H1 (cell line): ENCODE results near the gene SLC7A7. TPM values are rescaled to one million over a fixed set of nuclear protein-coding genes. Genes with fewer than 3 reads are reported as not detected.

ENCODE experiments used
- CTCF ChIA-PET: fragments of 300-600 bp; sonication (Branson Sonifier 250); formaldehyde crosslinking; loops from one replicate; lab custom pipeline; 2021; ENCODE audit not compliant: partially characterized antibody; lab: Charles Lee
- POLR2A ChIA-PET: fragments of 300-600 bp; sonication (Branson Sonifier 250); formaldehyde crosslinking; loops from one replicate; lab custom pipeline; 2021; ENCODE audit warnings: inconsistent platforms; ENCODE audit not compliant: partially characterized antibody; lab: Charles Lee
- DNase-seq, 2 experiments: peaks; one replicate each; pipeline versions ENCODE4 v3.0.0 to v3.0.0-alpha.2; 2010 to 2022; ENCODE audit warnings: low spot score in 2 of 2, low read depth in 1 of 2, mixed read lengths in 1 of 2
- FAIRE-seq: peaks from 2 replicates; lab custom pipeline; 2011; peaks lifted over from hg19 to GRCh38; lab: Jason Lieb, UNC
- H2AFZ ChIP-seq: 2 replicates; pipeline ENCODE4 v1.8.1; 2012; ENCODE audit warnings: low read length, inconsistent platforms
- H2AK5ac ChIP-seq: 2 replicates; pipeline ENCODE4 v1.6.1; 2013; ENCODE audit warnings: low read depth, low read length
- H2BK120ac ChIP-seq: replicated peaks from 2 replicates; pipeline ENCODE3; 2013; ENCODE audit warnings: low read depth, low read length, inconsistent platforms
- H2BK12ac ChIP-seq: 2 replicates; pipeline ENCODE4 v1.6.1; 2013; ENCODE audit warnings: low read depth, low read length
- H2BK15ac ChIP-seq: 2 replicates; pipeline ENCODE4 v1.6.1; 2013; ENCODE audit warnings: low read length
- H2BK20ac ChIP-seq: 2 replicates; pipeline ENCODE4 v1.6.1; 2013; ENCODE audit warnings: low read length
- H2BK5ac ChIP-seq: 2 replicates; pipeline ENCODE4 v1.6.1; 2013; ENCODE audit warnings: low read depth, low read length
- H3K14ac ChIP-seq: 2 replicates; pipeline ENCODE4 v1.6.1; 2013; ENCODE audit warnings: inconsistent platforms; ENCODE audit not compliant: insufficient read length
- H3K18ac ChIP-seq: 2 replicates; pipeline ENCODE4 v1.6.1; 2013; ENCODE audit warnings: low read length; ENCODE audit errors: extremely low read depth
- H3K23ac ChIP-seq: 2 replicates; pipeline ENCODE4 v1.6.1; 2013; ENCODE audit warnings: inconsistent platforms; ENCODE audit not compliant: insufficient read length
- H3K23me2 ChIP-seq: 2 replicates; pipeline ENCODE4 v1.6.1; 2013; ENCODE audit warnings: low read depth, low read length
- H3K27ac ChIP-seq: 2 replicates; pipeline ENCODE4 v1.6.1; 2011; ENCODE audit warnings: low read depth, low read length, inconsistent platforms
- H3K27me3 ChIP-seq, 4 experiments: replicated peaks in 1 of 4; 1 replicate in 1 of 4; 2 replicates in 3 of 4; pipeline versions ENCODE4 v1.6.1 to v1.8.1; 2011 to 2013; ENCODE audit warnings: low read length in 3 of 4, mild to moderate bottlenecking in 3 of 4, inconsistent platforms in 2 of 4, mixed read lengths in 2 of 4, moderate library complexity in 1 of 4; ENCODE audit not compliant: control insufficient read depth in 3 of 4, insufficient read depth in 3 of 4; ENCODE audit errors: extremely low read depth in 1 of 4
- H3K36me3 ChIP-seq, 4 experiments: 2 replicates each; pipeline versions ENCODE4 v1.6.1 to v1.8.1; 2011 to 2013; ENCODE audit warnings: mild to moderate bottlenecking in 4 of 4, low read length in 3 of 4, moderate library complexity in 2 of 4, control low read depth in 1 of 4, inconsistent platforms in 1 of 4; ENCODE audit not compliant: insufficient read depth in 4 of 4, control insufficient read depth in 2 of 4
- H3K4ac ChIP-seq: replicated peaks from 2 replicates; pipeline ENCODE3; 2013; ENCODE audit warnings: low read length, low read depth, mixed read lengths, inconsistent platforms; ENCODE audit not compliant: insufficient read length
- H3K4me1 ChIP-seq, 4 experiments: replicated peaks in 1 of 4; 1 replicate in 1 of 4; 2 replicates in 3 of 4; pipeline versions ENCODE4 v1.6.1 to v1.8.1; 2011 to 2013; ENCODE audit warnings: low read length in 3 of 4, inconsistent platforms in 2 of 4, mixed read lengths in 1 of 4; ENCODE audit not compliant: insufficient read depth in 4 of 4, control insufficient read depth in 3 of 4
- H3K4me2 ChIP-seq, 2 experiments: 2 replicates each; pipeline versions ENCODE4 v1.6.1 to v1.8.1; 2011 to 2013; ENCODE audit warnings: low read depth in 2 of 2, low read length in 2 of 2, control low read depth in 1 of 2, inconsistent platforms in 1 of 2, mild to moderate bottlenecking in 1 of 2; ENCODE audit not compliant: insufficient read depth in 1 of 2
- H3K4me3 ChIP-seq, 4 experiments: fragments of 200-600, 300-600 bp in 1 of 4; sonication (generic), shearing (Covaris generic), sonication (Bioruptor Twin) in 1 of 4; 2 replicates each; pipeline versions ENCODE4 v1.5.1 to v1.8.1; 2011 to 2016; ENCODE audit warnings: low read length in 4 of 4, low read depth in 3 of 4, control low read depth in 2 of 4, inconsistent platforms in 2 of 4, mild to moderate bottlenecking in 2 of 4, mixed read lengths in 1 of 4, moderate library complexity in 1 of 4; ENCODE audit not compliant: insufficient read depth in 2 of 4; ENCODE audit errors: extremely low read depth in 1 of 4
- H3K56ac ChIP-seq: replicated peaks from 2 replicates; pipeline ENCODE3; 2013; ENCODE audit warnings: low read depth, mild to moderate bottlenecking, mixed read lengths, low read length, inconsistent platforms; ENCODE audit not compliant: insufficient read length
- H3K79me1 ChIP-seq: 2 replicates; pipeline ENCODE4 v1.6.1; 2013; ENCODE audit warnings: low read depth, low read length, control low read depth
- H3K79me2 ChIP-seq, 2 experiments: 2 replicates each; pipeline versions ENCODE4 v1.6.1 to v1.8.1; 2012 to 2013; ENCODE audit warnings: low read length in 2 of 2, mild to moderate bottlenecking in 2 of 2, inconsistent platforms in 1 of 2; ENCODE audit not compliant: insufficient read depth in 2 of 2, control insufficient read depth in 1 of 2
- H3K9ac ChIP-seq, 4 experiments: replicated peaks in 1 of 4; 1 replicate in 1 of 4; 2 replicates in 3 of 4; pipeline versions ENCODE4 v1.6.1 to v1.8.1; 2011 to 2013; ENCODE audit warnings: low read depth in 3 of 4, low read length in 3 of 4, control low read depth in 2 of 4, mild to moderate bottlenecking in 2 of 4, moderate library complexity in 2 of 4, inconsistent platforms in 1 of 4; ENCODE audit errors: extremely low read depth in 1 of 4
- H3K9me3 ChIP-seq, 2 experiments: 2 replicates each; pipeline versions ENCODE4 v1.6.1 to v1.8.1; 2012 to 2013; ENCODE audit warnings: mild to moderate bottlenecking in 2 of 2, moderate library complexity in 2 of 2, control low read depth in 1 of 2, inconsistent platforms in 1 of 2, low read depth in 1 of 2, low read length in 1 of 2, mixed read lengths in 1 of 2; ENCODE audit not compliant: insufficient read depth in 2 of 2
- H4K20me1 ChIP-seq, 2 experiments: replicated peaks in 1 of 2; 2 replicates each; pipeline versions ENCODE3 to v1.8.1; 2011 to 2013; ENCODE audit warnings: inconsistent platforms in 2 of 2, low read length in 2 of 2, mild to moderate bottlenecking in 1 of 2; ENCODE audit not compliant: insufficient read depth in 2 of 2, control insufficient read depth in 1 of 2
- H4K5ac ChIP-seq: 2 replicates; pipeline ENCODE4 v1.6.1; 2013; ENCODE audit warnings: low read length, low read depth, mixed read lengths, inconsistent platforms; ENCODE audit not compliant: insufficient read length
- H4K8ac ChIP-seq: 2 replicates; pipeline ENCODE4 v1.8.0; 2013; ENCODE audit warnings: mild to moderate bottlenecking, moderate library complexity, low read length, inconsistent platforms; ENCODE audit not compliant: insufficient read depth; ENCODE audit errors: extremely low read depth
- H4K91ac ChIP-seq: replicated peaks from 2 replicates; pipeline ENCODE3; 2013; ENCODE audit warnings: low read length, mixed read lengths, inconsistent platforms; ENCODE audit not compliant: insufficient read length
- BCL11A ChIP-seq, 2 experiments: IDR thresholded peaks; one replicate each; pipeline ENCODE4 v1.6.1; 2011; ENCODE audit warnings: low read depth in 2 of 2, low read length in 2 of 2, mild to moderate bottlenecking in 2 of 2
- CREB1 ChIP-seq: IDR thresholded peaks from 2 replicates; pipeline ENCODE4 v1.6.1; 2012; ENCODE audit warnings: inconsistent platforms
- CTBP2 ChIP-seq: IDR thresholded peaks from 2 replicates; pipeline ENCODE4 v1.7.0; 2011; ENCODE audit warnings: borderline replicate concordance, mild to moderate bottlenecking, moderate library complexity, mixed read lengths, low read length; ENCODE audit not compliant: insufficient read depth, insufficient read length
- RBBP5 ChIP-seq: IDR thresholded peaks from 2 replicates; pipeline ENCODE4 v1.7.1; 2012; ENCODE audit warnings: low read depth, mild to moderate bottlenecking, inconsistent platforms, low read length, moderate library complexity, borderline replicate concordance
- SIN3A ChIP-seq, 2 experiments: IDR thresholded peaks in 1 of 2; conservative IDR thresholded peaks in 1 of 2; 2 replicates each; pipeline ENCODE4 v1.6.1; 2011 to 2012; ENCODE audit warnings: low read length in 2 of 2, improper control_type of control experiment in 1 of 2, low read depth in 1 of 2, mild to moderate bottlenecking in 1 of 2
- SIRT6 ChIP-seq: IDR thresholded peaks from one replicate; pipeline ENCODE4 v1.7.1; 2012; ENCODE audit warnings: low read length, inconsistent platforms
- SRF ChIP-seq: IDR thresholded peaks from 2 replicates; pipeline ENCODE4 v1.6.1; 2011; ENCODE audit warnings: mild to moderate bottlenecking, low read depth, low read length, moderate library complexity
- TEAD4 ChIP-seq: IDR thresholded peaks from 2 replicates; pipeline ENCODE4 v1.6.1; 2012; ENCODE audit warnings: low read depth, low read length, inconsistent platforms, mixed read lengths
- WGBS, 2 experiments: shearing (Covaris generic) in 1 of 2; methylation state at CpG; one replicate each; pipeline versions ENCODE4 v1.1.6 to v1.1.7; 2013 to 2015; ENCODE audit warnings: low lambda C conversion rate in 2 of 2, mixed read lengths in 2 of 2, inconsistent platforms in 1 of 2, low coverage in 1 of 2, missing lambda C conversion rate in 1 of 2; ENCODE audit not compliant: insufficient replicate concordance in 2 of 2, insufficient coverage in 1 of 2, insufficient read length in 1 of 2; ENCODE audit errors: extremely low coverage in 1 of 2, missing lambda C conversion rate in 1 of 2; 5-methylcytosine and 5-hydroxymethylcytosine counted together
- polyA plus RNA-seq, 7 experiments: library from polyadenylated mRNA; depleted of rRNA in 3 of 7; stranded (reverse) in 5 of 7; unstranded in 2 of 7; fragments of >200 nt in 5 of 7; fragments of 200-250 nt in 2 of 7; gene quantifications; 1 replicate in 5 of 7; 2 replicates in 1 of 7; 4 replicates in 1 of 7; pipeline versions ENCODE4 v1.2.1 to v1.2.3, GENCODE V29; 2011 to 2013; ENCODE audit warnings: missing spikeins in 2 of 7, mixed read lengths in 2 of 7
- total RNA-seq: library from RNA; stranded (reverse); fragmentation: NEBNext Ultra II Directional; extraction: Animal tissue kit (Norgen Biotek cat#: 25700); gene quantifications from 2 replicates; pipeline ENCODE4 v1.2.1, GENCODE V29; 2021
- TF ChIP-seq, protein P1 (sequence below): IDR thresholded peaks from 2 replicates; pipeline ENCODE4 v1.6.1; 2012; ENCODE audit warnings: inconsistent platforms
- TF ChIP-seq, protein P2 (sequence below), 3 experiments: IDR thresholded peaks; 1 replicate in 2 of 3; 2 replicates in 1 of 3; pipeline versions ENCODE4 v1.5.1 to v1.6.1; 2011; ENCODE audit warnings: low read length in 3 of 3, mild to moderate bottlenecking in 3 of 3, inconsistent platforms in 2 of 3, low read depth in 1 of 3, moderate library complexity in 1 of 3; ENCODE audit not compliant: insufficient read depth in 1 of 3; ENCODE audit errors: control extremely low read depth in 1 of 3

Gene SLC7A7
- total and polyA plus RNA-seq, 2 of the 8 experiments (the other 6 are each of a cell fraction or from before 2014, with no cell fraction given), result 5.8 to 14.9 TPM

DNA sequence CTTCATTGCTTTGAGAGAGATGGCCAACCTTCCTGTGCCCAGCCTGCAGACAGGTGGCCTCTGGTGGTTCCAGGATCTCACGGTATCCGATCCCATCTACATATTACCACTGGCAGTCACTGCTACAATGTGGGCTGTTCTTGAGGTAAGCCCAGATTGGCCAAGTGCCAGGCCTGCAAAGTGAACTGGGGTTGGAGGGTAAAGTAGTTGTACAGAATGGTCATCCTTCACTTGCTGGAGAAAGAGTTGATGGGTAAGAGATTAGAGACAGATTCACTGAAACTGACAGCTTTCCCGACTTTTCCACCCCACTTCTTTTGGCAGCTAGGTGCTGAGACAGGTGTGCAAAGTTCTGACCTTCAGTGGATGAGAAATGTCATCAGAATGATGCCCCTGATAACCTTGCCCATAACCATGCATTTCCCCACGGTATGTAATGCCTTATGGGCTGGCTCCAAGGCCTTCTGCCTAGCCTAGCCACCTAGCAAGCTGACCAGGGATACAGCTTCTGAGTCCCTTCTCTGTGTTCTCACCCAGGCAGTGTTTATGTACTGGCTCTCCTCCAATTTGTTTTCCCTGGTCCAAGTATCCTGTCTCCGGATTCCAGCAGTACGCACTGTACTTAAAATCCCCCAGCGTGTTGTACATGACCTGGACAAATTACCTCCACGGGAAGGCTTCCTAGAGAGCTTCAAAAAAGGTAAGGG, 44.6 kb downstream of the SLC7A7 start:
- H3K27me3 ChIP-seq, result no peaks in the 10 kb centered on the region
- H2BK120ac ChIP-seq, result no peak overlapping the region
- H3K56ac ChIP-seq, result no peak overlapping the region
- H4K20me1 ChIP-seq, result no peaks in the 10 kb centered on the region
- no peak overlapping the region for H2BK20ac ChIP-seq
- CTCF ChIA-PET, result interaction anchor here (0.6 kb wide), 1 partner anchor 42 kb away, joined by 6 read pairs; no protein-coding TSS in a partner anchor
- no peak overlapping the region for H3K14ac ChIP-seq
- no peaks in the 10 kb centered on the region for H3K23me2 ChIP-seq
- H4K5ac ChIP-seq, result no peak overlapping the region
- H3K9me3 ChIP-seq, result no peaks in the 10 kb centered on the region
- no peak overlapping the region for H2BK5ac ChIP-seq
- H3K4me1 ChIP-seq, result peaks cover 0 to 2% (median 0%) of the 10 kb centered on the region in 4 experiments; a peak in 2 of 7 replicates
- WGBS, 2 experiments, result 91% methylated on average over 8 of the region's 8 CpGs; no CpG with 5 or more reads in 1 of the 2 experiments
- no peak overlapping the region for H3K4me2 ChIP-seq
- H3K79me1 ChIP-seq, result peaks cover 3% of the 10 kb centered on the region
- FAIRE-seq, result no peak
- H3K9ac ChIP-seq, result no peak overlapping the region
- H2BK15ac ChIP-seq, result no peak overlapping the region
- no peak for DNase-seq
- H4K91ac ChIP-seq, result no peak overlapping the region
- H3K27ac ChIP-seq, result no peak overlapping the region
- peaks cover 3 to 20% of the 10 kb centered on the region in 2 experiments; a peak in 3 of 4 replicates for H3K79me2 ChIP-seq
- no peak overlapping the region for H3K4me3 ChIP-seq
- H2AK5ac ChIP-seq, result no peak overlapping the region
- H2AFZ ChIP-seq, result no peak overlapping the region
- no peak overlapping the region for H3K4ac ChIP-seq
- H4K8ac ChIP-seq, result no peak overlapping the region
- H3K18ac ChIP-seq, result no peak overlapping the region
- H3K36me3 ChIP-seq, result peaks cover 20 to 42% (median 33%) of the 10 kb centered on the region in 4 experiments
- H2BK12ac ChIP-seq, result no peak overlapping the region
- H3K23ac ChIP-seq, result no peak overlapping the region
- POLR2A ChIA-PET, result no interaction called here
- TF ChIP-seq, protein P1, sequence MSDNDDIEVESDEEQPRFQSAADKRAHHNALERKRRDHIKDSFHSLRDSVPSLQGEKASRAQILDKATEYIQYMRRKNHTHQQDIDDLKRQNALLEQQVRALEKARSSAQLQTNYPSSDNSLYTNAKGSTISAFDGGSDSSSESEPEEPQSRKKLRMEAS, result no peak
- TF ChIP-seq CREB1 (no peak), BCL11A (IDR thresholded peaks at IDR 0.05; ENCODE audit: low read depth in 2 of 2, low read length in 2 of 2) (no peak), CTBP2 (no peak), RBBP5 (no peak), SIN3A (conservative IDR thresholded peaks at IDR 0.05 in 1 of 2, IDR thresholded peaks at IDR 0.05 in 1 of 2; ENCODE audit: low read depth in 1 of 2, low read length in 2 of 2) (no peak), SRF (no peak), TEAD4 (no peak), SIRT6 (no peak)
- TF ChIP-seq, protein P2, sequence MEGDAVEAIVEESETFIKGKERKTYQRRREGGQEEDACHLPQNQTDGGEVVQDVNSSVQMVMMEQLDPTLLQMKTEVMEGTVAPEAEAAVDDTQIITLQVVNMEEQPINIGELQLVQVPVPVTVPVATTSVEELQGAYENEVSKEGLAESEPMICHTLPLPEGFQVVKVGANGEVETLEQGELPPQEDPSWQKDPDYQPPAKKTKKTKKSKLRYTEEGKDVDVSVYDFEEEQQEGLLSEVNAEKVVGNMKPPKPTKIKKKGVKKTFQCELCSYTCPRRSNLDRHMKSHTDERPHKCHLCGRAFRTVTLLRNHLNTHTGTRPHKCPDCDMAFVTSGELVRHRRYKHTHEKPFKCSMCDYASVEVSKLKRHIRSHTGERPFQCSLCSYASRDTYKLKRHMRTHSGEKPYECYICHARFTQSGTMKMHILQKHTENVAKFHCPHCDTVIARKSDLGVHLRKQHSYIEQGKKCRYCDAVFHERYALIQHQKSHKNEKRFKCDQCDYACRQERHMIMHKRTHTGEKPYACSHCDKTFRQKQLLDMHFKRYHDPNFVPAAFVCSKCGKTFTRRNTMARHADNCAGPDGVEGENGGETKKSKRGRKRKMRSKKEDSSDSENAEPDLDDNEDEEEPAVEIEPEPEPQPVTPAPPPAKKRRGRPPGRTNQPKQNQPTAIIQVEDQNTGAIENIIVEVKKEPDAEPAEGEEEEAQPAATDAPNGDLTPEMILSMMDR (IDR thresholded peaks at IDR 0.05; ENCODE audit: control extremely low read depth in 1 of 3, insufficient read depth in 1 of 3, low read depth in 1 of 3, low read length in 3 of 3), result no peak
